HCT116 (cell line): ENCODE data around the gene MCCD1. TPM values are rescaled to one million over a fixed set of nuclear protein-coding genes. Genes with fewer than 3 reads are reported as not detected.

ENCODE experiments used
- ATAC-seq: fragments of 200-7000 bp; cut with Tn5 transposase; 2 replicates; pipeline ENCODE4 v1.9.1; 2020; ENCODE audit warnings: mild to moderate bottlenecking, moderate library complexity
- BruUV-seq: library from RNA; stranded (reverse); fragments of 400-500 nt; replicated peaks from 2 replicates; lab custom pipeline; 2021; lab: Mats Ljungman, UMichigan
- CTCF ChIA-PET: fragments of 300-600 bp; sonication (Branson Sonifier 250); formaldehyde crosslinking; loops from one replicate; lab custom pipeline; 2021; ENCODE audit warnings: antibody characterized with exemption; lab: Charles Lee
- POLR2A ChIA-PET: fragments of 300-600, 350-600 bp; sonication (Branson Sonifier 250); formaldehyde crosslinking; loops from one replicate; lab custom pipeline; 2021; ENCODE audit warnings: antibody characterized with exemption; lab: Charles Lee
- RAD21 ChIA-PET, 2 experiments: fragments of 300-600 bp; sonication (Branson Sonifier 250); formaldehyde crosslinking; loops; one replicate each; lab custom pipeline; 2023; ENCODE audit warnings: low total read pairs in 2 of 2; ENCODE audit not compliant: uncharacterized antibody in 2 of 2, unreplicated experiment in 2 of 2, low non-redundant PET in 1 of 2; lab: Charles Lee
- DNase-seq: peaks from one replicate; pipeline ENCODE4 v3.0.0-alpha.2; 2010; ENCODE audit warnings: low read depth, low spot score
- H2AFZ ChIP-seq: fragments of 200-600 bp; shearing (Covaris generic), sonication (generic); 2 replicates; pipeline ENCODE4 v1.6.1; 2017; ENCODE audit warnings: low read depth, mixed run types, mixed read lengths, antibody characterized with exemption, low read length; ENCODE audit not compliant: poor library complexity, severe bottlenecking
- H3K27ac ChIP-seq: 2 replicates; pipeline ENCODE4 v1.5.1; 2012; ENCODE audit warnings: low read depth, low read length
- H3K27me3 ChIP-seq: fragments of 200-600 bp; sonication (generic); 2 replicates; pipeline ENCODE4 v1.6.1; 2016; ENCODE audit warnings: mixed run types, low read length, mixed read lengths; ENCODE audit not compliant: insufficient read depth
- H3K36me3 ChIP-seq, 2 experiments: fragments of 200-500 bp in 1 of 2; fragments of 200-600 bp in 1 of 2; sonication (Bioruptor generic) in 1 of 2; sonication (generic) in 1 of 2; 2 replicates each; pipeline versions ENCODE4 v1.5.1 to v1.6.1; 2014 to 2016; ENCODE audit warnings: low read length in 2 of 2, inconsistent platforms in 1 of 2, mixed read lengths in 1 of 2, mixed run types in 1 of 2; ENCODE audit not compliant: insufficient read depth in 2 of 2, control insufficient read depth in 1 of 2
- H3K4me1 ChIP-seq, 2 experiments: fragments of 200-600 bp in 1 of 2; sonication (generic) in 1 of 2; 2 replicates each; pipeline versions ENCODE4 v1.5.1 to v1.6.1; 2012 to 2017; ENCODE audit warnings: low read length in 2 of 2, inconsistent platforms in 1 of 2, mild to moderate bottlenecking in 1 of 2, mixed read lengths in 1 of 2, mixed run types in 1 of 2, moderate library complexity in 1 of 2; ENCODE audit not compliant: insufficient read depth in 2 of 2, control insufficient read depth in 1 of 2
- H3K4me2 ChIP-seq: fragments of 200-600 bp; sonication (generic); 2 replicates; pipeline ENCODE4 v1.6.1; 2017; ENCODE audit warnings: mixed run types, low read length, mixed read lengths
- H3K4me3 ChIP-seq, 2 experiments: fragments of 200-600 bp in 1 of 2; sonication (generic) in 1 of 2; replicated peaks in 1 of 2; 2 replicates each; pipeline ENCODE4 v1.5.1; 2011 to 2016; ENCODE audit warnings: low read length in 2 of 2, control low read depth in 1 of 2, low read depth in 1 of 2, mild to moderate bottlenecking in 1 of 2, mixed read lengths in 1 of 2, mixed run types in 1 of 2
- H3K79me2 ChIP-seq: fragments of 200-600 bp; sonication (generic); 2 replicates; pipeline ENCODE4 v1.6.1; 2017; ENCODE audit warnings: mild to moderate bottlenecking, mixed run types, low read length, moderate library complexity, mixed read lengths; ENCODE audit not compliant: insufficient read depth
- H3K9ac ChIP-seq: fragments of 200-600 bp; sonication (generic); 2 replicates; pipeline ENCODE4 v1.6.1; 2016; ENCODE audit warnings: low read length, mixed read lengths
- H3K9me2 ChIP-seq: fragments of 200-600 bp; sonication (generic), shearing (Covaris generic); 2 replicates; pipeline ENCODE4 v1.6.1; 2017; ENCODE audit warnings: mixed run types, mild to moderate bottlenecking, moderate library complexity; ENCODE audit not compliant: insufficient read depth
- H3K9me3 ChIP-seq, 2 experiments: fragments of 200-500 bp in 1 of 2; fragments of 200-600 bp in 1 of 2; sonication (Bioruptor generic) in 1 of 2; sonication (generic) in 1 of 2; 2 replicates each; pipeline ENCODE4 v1.6.1; 2014 to 2017; ENCODE audit warnings: low read length in 2 of 2, mixed read lengths in 2 of 2, inconsistent platforms in 1 of 2, low read depth in 1 of 2, mild to moderate bottlenecking in 1 of 2, mixed run types in 1 of 2, moderate library complexity in 1 of 2; ENCODE audit not compliant: control insufficient read depth in 1 of 2, insufficient read depth in 1 of 2
- H4K20me1 ChIP-seq: fragments of 200-600 bp; sonication (generic), shearing (Covaris generic); 2 replicates; pipeline ENCODE4 v1.6.1; 2017; ENCODE audit warnings: mixed run types, mild to moderate bottlenecking, moderate library complexity; ENCODE audit not compliant: insufficient read depth
- ATF3 ChIP-seq: IDR thresholded peaks from 2 replicates; pipeline ENCODE4 v1.6.1; 2012
- CBX3 ChIP-seq: IDR thresholded peaks from 2 replicates; pipeline ENCODE4 v1.6.1; 2012; ENCODE audit warnings: low read depth
- CEBPB ChIP-seq: IDR thresholded peaks from 2 replicates; pipeline ENCODE4 v1.6.1; 2012; ENCODE audit warnings: low read depth
- CTCF ChIP-seq, 3 experiments: fragments of 200-600 bp in 1 of 3; sonication (generic) in 1 of 3; IDR thresholded peaks in 2 of 3; conservative IDR thresholded peaks in 1 of 3; 2 replicates each; pipeline ENCODE4 v1.5.1; 2012 to 2017; ENCODE audit warnings: low read depth in 2 of 3, low read length in 2 of 3, antibody characterized with exemption in 1 of 3, borderline replicate concordance in 1 of 3, control low read depth in 1 of 3, mild to moderate bottlenecking in 1 of 3, mixed read lengths in 1 of 3, mixed run types in 1 of 3, moderate library complexity in 1 of 3; ENCODE audit not compliant: insufficient read depth in 1 of 3
- EGR1 ChIP-seq: IDR thresholded peaks from 2 replicates; pipeline ENCODE4 v1.6.1; 2012; ENCODE audit warnings: low read depth
- EZH2 ChIP-seq: fragments of 200-600 bp; sonication (generic); IDR thresholded peaks from 2 replicates; pipeline ENCODE4 v1.6.1; 2017; ENCODE audit warnings: antibody characterized with exemption, mixed run types
- EZH2phosphoT487 ChIP-seq: fragments of 200-600 bp; IDR thresholded peaks from 2 replicates; pipeline ENCODE4 v1.6.1; 2018; ENCODE audit warnings: antibody characterized with exemption, borderline replicate concordance
- JUND ChIP-seq: IDR thresholded peaks from 2 replicates; pipeline ENCODE4 v1.6.1; 2012
- MAX ChIP-seq: IDR thresholded peaks from 2 replicates; pipeline ENCODE4 v1.6.1; 2012
- POLR2A ChIP-seq: IDR thresholded peaks from 2 replicates; pipeline ENCODE4 v1.7.0; 2011; ENCODE audit warnings: borderline replicate concordance; ENCODE audit not compliant: insufficient read depth, insufficient read length; ENCODE audit errors: extremely low read depth
- POLR2AphosphoS5 ChIP-seq: IDR thresholded peaks from 2 replicates; pipeline ENCODE4 v1.6.1; 2011; ENCODE audit warnings: mild to moderate bottlenecking, low read depth, low read length, moderate library complexity
- REST ChIP-seq: IDR thresholded peaks from 2 replicates; pipeline ENCODE4 v1.6.1; 2012; ENCODE audit warnings: low read depth
- SIN3A ChIP-seq: IDR thresholded peaks from 2 replicates; pipeline ENCODE4 v1.6.1; 2012; ENCODE audit warnings: low read depth
- SRF ChIP-seq: IDR thresholded peaks from 2 replicates; pipeline ENCODE4 v1.6.1; 2012; ENCODE audit warnings: low read depth
- TCF7L2 ChIP-seq: IDR thresholded peaks from 2 replicates; pipeline ENCODE4 v1.7.0; 2011; ENCODE audit warnings: borderline replicate concordance, inconsistent platforms; ENCODE audit not compliant: insufficient read depth, insufficient read length; ENCODE audit errors: extremely low read depth
- YY1 ChIP-seq: IDR thresholded peaks from 2 replicates; pipeline ENCODE4 v1.6.1; 2011; ENCODE audit warnings: low read length, low read depth, moderate library complexity, mild to moderate bottlenecking; ENCODE audit not compliant: insufficient replicate concordance; ENCODE audit errors: extremely low read depth
- ZNF274 ChIP-seq: fragments of 200-500 bp; sonication (Bioruptor generic); IDR thresholded peaks from 2 replicates; pipeline ENCODE4 v1.6.1; 2014; ENCODE audit warnings: mild to moderate bottlenecking, low read depth, low read length, inconsistent platforms
- intact Hi-C: fragments of 100-400 bp; cut with micrococcal nuclease; formaldehyde crosslinking; loops from 2 replicates; pipeline ENCODE4 v1.10.0; 2022
- total RNA-seq: library from RNA; stranded (reverse); gene quantifications from one replicate; pipeline ENCODE4 v1.2.1, GENCODE V29; 2021; ENCODE audit not compliant: unreplicated experiment

Gene MCCD1
- total RNA-seq, 1 experiment from 2014 or later = not detected

GRCh38 chr6:31534521-31535040 lies 5.8 kb downstream of the MCCD1 start:
- H3K9me2 ChIP-seq = no peaks in the 10 kb centered on the region
- H3K4me3 ChIP-seq = no peak overlapping the region
- peaks cover 71% of the 10 kb centered on the region for H3K79me2 ChIP-seq
- BruUV-seq = no TSS peak
- no peak overlapping the region for H3K9ac ChIP-seq
- intact Hi-C loops = no loop called here
- ChIA-PET CTCF (no interaction called here), POLR2A (no interaction called here), RAD21 (no interaction called here)
- no peaks in the 10 kb centered on the region for H3K9me3 ChIP-seq
- DNase-seq = no peak
- no peaks in the 10 kb centered on the region for H3K27me3 ChIP-seq
- H4K20me1 ChIP-seq = peaks cover 33% of the 10 kb centered on the region; the same call in 1 of the 2 replicates
- TF ChIP-seq EZH2 = no peak
- TF ChIP-seq MAX = no peak
- no peak for TF ChIP-seq SRF
- no peak for TF ChIP-seq TCF7L2
- no peak for TF ChIP-seq SIN3A
- no peak for TF ChIP-seq ZNF274
- no peak for TF ChIP-seq POLR2A
- no peak for TF ChIP-seq CTCF (IDR thresholded peaks at IDR 0.05 in 2 of 3, conservative IDR thresholded peaks at IDR 0.05 in 1 of 3; ENCODE audit: borderline replicate concordance in 1 of 3, insufficient read depth in 1 of 3, low read depth in 2 of 3, low read length in 2 of 3)
- no peak for TF ChIP-seq JUND
- no peak for TF ChIP-seq ATF3
- no peak for TF ChIP-seq EZH2phosphoT487
- no peak for TF ChIP-seq REST
- no peak for TF ChIP-seq YY1
- TF ChIP-seq POLR2AphosphoS5 = no peak
- no peak for TF ChIP-seq CEBPB
- no peak for TF ChIP-seq CBX3
- TF ChIP-seq EGR1 = no peak
- H3K27ac ChIP-seq = no peak overlapping the region
- peaks cover 0 to 5% of the 10 kb centered on the region in 2 experiments; a peak in 2 of 4 replicates for H3K4me1 ChIP-seq
- ATAC-seq = no peak
- no peak overlapping the region for H2AFZ ChIP-seq
- no peak overlapping the region for H3K4me2 ChIP-seq
- peaks cover 79 to 86% of the 10 kb centered on the region in 2 experiments for H3K36me3 ChIP-seq
